Measurements from ENCODE around the gene SLC12A7.

SLC12A7 gene

DNA sequence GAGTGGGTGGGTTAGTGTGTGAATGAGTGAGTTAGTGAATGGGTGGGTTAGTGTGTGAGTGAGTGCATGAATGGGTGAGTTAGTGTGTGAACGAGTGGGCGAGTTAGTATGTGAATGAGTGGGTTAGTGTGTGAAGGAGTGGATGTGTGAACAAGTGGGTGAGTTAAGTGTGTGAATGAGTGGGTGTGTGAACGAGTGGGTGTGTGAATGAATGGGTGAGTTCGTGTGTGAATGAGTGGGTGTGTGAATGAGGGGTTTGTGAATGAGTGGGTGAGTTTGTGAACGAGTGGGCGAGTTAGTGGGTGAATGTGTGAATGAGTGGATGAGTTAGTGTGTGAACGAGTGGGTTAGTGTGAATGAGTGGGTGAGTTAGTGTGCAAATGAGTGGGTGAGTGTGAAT lies 69.2 kb downstream of the SLC12A7 start:
- peaks cover 29% of the 10 kb centered on the region for H3K4me1 Mint-ChIP-seq
- no peak for DNase-seq (ENCODE audit: low spot score in 2 of 2)
- H3K27ac Mint-ChIP-seq (ENCODE audit: low read depth): no peak overlapping the region
- H3K36me3 Mint-ChIP-seq (ENCODE audit: insufficient read depth): peaks cover 13% of the 10 kb centered on the region
- H3K9me3 Mint-ChIP-seq: peaks cover 63% of the 10 kb centered on the region
- no peaks in the 10 kb centered on the region for H3K27me3 Mint-ChIP-seq
- H3K4me3 Mint-ChIP-seq: no peak overlapping the region
- no peak for ATAC-seq (replicated peaks; ENCODE audit: extremely low read depth, poor library complexity, severe bottlenecking)

DNA sequence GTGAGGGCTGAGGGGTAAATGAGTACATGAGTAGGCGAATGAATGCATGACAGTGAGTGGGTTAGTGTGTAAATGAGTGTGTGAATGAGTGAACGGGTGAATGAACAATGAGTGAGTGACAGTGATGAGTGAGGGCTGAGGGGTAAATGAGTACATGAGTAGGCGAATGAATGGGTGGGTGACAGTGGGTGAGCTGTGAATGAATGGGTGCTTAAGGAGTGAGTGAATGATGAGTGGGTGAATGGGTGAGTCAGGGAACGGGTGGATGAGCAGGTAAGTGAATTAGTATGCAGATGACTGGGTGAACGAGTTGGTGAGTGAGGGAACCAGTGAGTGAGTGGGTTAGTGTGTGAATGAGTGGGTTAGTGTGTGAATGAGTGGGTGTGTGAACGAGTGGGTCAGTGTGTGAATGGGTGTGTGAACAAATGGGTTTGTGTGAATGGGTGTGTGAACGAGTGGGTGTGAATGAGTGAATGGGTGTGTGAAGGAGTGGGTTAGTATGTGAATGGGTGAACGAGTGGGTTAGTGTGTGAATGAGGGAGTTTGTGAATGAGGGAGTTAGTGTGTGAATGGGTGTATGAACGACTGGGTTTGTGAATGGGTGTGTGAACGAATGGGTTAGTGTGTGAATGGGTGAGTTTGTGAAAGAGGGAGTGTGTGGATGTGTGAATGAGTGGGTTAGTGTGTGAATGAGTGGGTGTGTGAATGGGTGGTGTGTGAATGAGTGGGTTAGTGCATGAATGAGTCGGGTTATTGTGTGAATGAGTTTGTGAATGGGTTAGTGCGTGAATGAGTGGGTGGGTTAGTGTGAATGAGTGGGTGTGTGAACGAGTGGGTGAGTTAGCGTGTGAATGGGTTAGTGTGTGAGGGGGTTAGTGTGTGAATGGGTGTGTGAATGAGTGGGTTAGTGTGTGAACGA lies 70.4 kb downstream of the SLC12A7 start:
- DNase-seq (ENCODE audit: low spot score in 2 of 2) (no peak), ATAC-seq (replicated peaks; ENCODE audit: extremely low read depth, poor library complexity, severe bottlenecking) (no peak)
- peaks cover 18% of the 10 kb centered on the region for H3K4me1 Mint-ChIP-seq
- H3K27me3 Mint-ChIP-seq: no peaks in the 10 kb centered on the region
- H3K9me3 Mint-ChIP-seq: peaks cover 52% of the 10 kb centered on the region
- no peak overlapping the region for H3K4me3 Mint-ChIP-seq
- peaks cover 11% of the 10 kb centered on the region for H3K36me3 Mint-ChIP-seq (ENCODE audit: insufficient read depth)
- no peak overlapping the region for H3K27ac Mint-ChIP-seq (ENCODE audit: low read depth)

DNA sequence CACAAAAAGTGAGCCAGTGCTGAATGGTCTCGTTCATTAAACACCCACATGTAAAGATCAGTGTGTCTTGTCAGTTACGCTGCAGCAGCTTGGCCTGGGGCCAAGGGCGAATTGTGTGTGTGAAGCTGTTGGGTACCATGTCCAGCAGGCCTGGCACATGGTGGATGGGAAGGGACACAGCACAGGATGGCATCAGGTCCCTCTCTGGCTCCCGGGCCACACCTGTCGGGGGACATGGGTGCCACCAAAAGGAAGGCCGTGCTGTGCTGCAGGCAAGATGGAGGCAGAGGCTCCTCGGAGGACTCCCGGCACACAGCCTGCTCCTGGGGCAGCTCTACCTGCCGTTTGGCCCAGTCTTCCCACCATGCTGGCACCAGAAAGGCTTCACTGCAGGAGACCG lies 71.3 kb downstream of the SLC12A7 start:
- H3K4me1 Mint-ChIP-seq: peaks cover 16% of the 10 kb centered on the region
- H3K4me3 Mint-ChIP-seq: no peak overlapping the region
- ATAC-seq (replicated peaks; ENCODE audit: extremely low read depth, poor library complexity, severe bottlenecking) (no peak), DNase-seq (ENCODE audit: low spot score in 2 of 2) (no peak)
- no peaks in the 10 kb centered on the region for H3K27me3 Mint-ChIP-seq
- no peak overlapping the region for H3K27ac Mint-ChIP-seq (ENCODE audit: low read depth)
- H3K9me3 Mint-ChIP-seq: peaks cover 42% of the 10 kb centered on the region
- peaks cover 6% of the 10 kb centered on the region for H3K36me3 Mint-ChIP-seq (ENCODE audit: insufficient read depth)

DNA sequence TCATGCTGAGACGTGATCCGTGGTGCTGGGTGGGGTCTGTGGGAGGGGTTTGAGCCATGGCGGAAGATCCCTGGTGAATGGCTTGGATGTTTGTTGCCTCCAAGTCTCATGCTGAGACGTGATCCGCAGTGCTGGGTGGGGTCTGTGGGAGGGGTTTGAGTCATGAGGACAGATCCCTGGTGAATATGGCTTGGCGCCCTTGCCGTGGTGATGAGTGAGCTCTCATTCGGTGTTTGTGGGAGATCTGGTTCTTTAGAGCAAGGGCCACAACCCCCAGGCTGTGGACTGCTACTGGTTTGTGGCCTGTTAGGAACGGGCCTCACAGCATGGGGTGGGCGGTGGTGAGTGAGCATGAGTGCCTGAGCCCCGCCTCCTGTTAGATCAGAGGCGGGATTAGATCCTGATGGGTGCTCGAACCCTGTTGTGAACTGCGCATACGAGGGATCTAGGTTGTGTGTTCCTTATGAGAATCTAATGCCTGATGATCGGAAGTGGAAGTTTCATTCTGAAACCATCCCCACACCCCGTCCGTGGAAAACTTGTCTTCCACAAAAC lies 72.1 kb downstream of the SLC12A7 start:
- Mint-ChIP-seq H3K4me1 (peaks cover 8% of the 10 kb centered on the region), H3K36me3 (ENCODE audit: insufficient read depth) (peaks cover 5% of the 10 kb centered on the region), H3K27ac (ENCODE audit: low read depth) (no peak overlapping the region)

DNA sequence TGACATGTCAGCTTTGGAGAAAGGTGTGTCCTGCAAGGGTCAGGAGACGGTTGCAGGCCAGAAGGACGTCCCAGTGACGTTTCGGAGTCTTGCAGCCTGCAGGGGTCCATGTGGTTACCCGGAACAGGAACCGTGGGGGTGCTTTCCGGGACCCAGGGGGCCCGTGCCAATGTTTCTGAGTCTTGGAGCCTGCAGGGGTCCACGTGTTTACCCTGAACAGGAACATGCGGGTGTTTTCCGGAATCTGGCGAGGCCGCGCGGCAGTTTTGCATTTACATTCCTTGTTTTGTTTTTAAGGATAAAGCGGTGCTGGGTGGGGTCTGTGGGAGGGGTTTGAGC lies 72.7 kb downstream of the SLC12A7 start:
- Mint-ChIP-seq H3K4me1 (peaks cover 5% of the 10 kb centered on the region), H3K36me3 (ENCODE audit: insufficient read depth) (peaks cover 5% of the 10 kb centered on the region), H3K4me3 (no peak overlapping the region), H3K9me3 (peaks cover 29% of the 10 kb centered on the region), H3K27ac (ENCODE audit: low read depth) (no peak overlapping the region), H3K27me3 (peaks cover under 1% of the 10 kb centered on the region)
- no peak for DNase-seq (ENCODE audit: low spot score in 2 of 2)
- no peak for ATAC-seq (replicated peaks; ENCODE audit: extremely low read depth, poor library complexity, severe bottlenecking)

More for the DNA sequence above, 72.1 kb downstream of the SLC12A7 start:
- DNase-seq (ENCODE audit: low spot score in 2 of 2) (no peak), ATAC-seq (replicated peaks; ENCODE audit: extremely low read depth, poor library complexity, severe bottlenecking) (no peak)
- Mint-ChIP-seq H3K9me3 (peaks cover 35% of the 10 kb centered on the region), H3K4me3 (no peak overlapping the region), H3K27me3 (no peaks in the 10 kb centered on the region)

DNA sequence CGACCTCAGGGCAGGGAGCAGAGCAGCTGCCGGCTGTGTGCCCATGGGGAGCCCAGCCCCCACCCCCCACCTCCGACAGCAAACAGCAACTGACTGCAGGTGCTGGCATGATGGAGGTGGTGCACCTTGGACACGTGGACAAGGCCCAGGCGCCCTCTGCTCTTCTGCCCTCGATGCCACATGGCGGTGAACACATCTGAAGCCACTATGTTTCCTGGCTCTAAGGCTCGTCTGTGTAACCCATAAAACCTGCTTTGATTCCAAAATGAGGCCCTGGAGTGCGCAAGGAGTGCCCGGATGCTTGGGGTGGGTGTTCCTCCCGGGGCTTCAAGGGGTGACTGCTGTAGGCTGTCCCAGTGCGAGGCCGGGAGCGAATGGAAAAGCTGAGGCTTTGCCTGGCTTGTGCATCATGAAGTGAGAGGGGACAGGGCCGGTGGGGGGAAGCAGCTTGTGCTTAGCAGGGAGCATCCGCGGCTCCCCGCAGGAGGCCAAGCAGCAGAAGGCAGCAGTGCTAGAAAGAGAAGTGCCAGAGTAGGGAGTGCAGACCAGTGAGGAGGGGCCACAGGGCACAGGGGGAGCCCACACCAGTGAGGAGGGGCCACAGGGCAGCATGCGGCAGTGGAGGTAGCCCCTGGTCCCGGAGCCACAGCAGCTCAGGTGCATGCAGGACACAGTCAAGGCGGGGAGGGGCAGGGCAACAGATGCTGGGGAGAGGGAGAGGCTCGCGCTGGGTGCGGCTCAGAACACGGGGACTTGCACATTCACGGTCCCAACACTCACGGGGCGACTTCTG lies 73.2 kb downstream of the SLC12A7 start:
- H3K4me3 Mint-ChIP-seq: no peak overlapping the region
- peaks cover 23% of the 10 kb centered on the region for H3K9me3 Mint-ChIP-seq
- no peak for ATAC-seq (replicated peaks; ENCODE audit: extremely low read depth, poor library complexity, severe bottlenecking)
- H3K27ac Mint-ChIP-seq (ENCODE audit: low read depth): no peak overlapping the region
- H3K36me3 Mint-ChIP-seq (ENCODE audit: insufficient read depth): peaks cover 3% of the 10 kb centered on the region
- H3K4me1 Mint-ChIP-seq: no peaks in the 10 kb centered on the region
- no peak for DNase-seq (ENCODE audit: low spot score in 2 of 2)
- H3K27me3 Mint-ChIP-seq: peaks cover 6% of the 10 kb centered on the region

DNA sequence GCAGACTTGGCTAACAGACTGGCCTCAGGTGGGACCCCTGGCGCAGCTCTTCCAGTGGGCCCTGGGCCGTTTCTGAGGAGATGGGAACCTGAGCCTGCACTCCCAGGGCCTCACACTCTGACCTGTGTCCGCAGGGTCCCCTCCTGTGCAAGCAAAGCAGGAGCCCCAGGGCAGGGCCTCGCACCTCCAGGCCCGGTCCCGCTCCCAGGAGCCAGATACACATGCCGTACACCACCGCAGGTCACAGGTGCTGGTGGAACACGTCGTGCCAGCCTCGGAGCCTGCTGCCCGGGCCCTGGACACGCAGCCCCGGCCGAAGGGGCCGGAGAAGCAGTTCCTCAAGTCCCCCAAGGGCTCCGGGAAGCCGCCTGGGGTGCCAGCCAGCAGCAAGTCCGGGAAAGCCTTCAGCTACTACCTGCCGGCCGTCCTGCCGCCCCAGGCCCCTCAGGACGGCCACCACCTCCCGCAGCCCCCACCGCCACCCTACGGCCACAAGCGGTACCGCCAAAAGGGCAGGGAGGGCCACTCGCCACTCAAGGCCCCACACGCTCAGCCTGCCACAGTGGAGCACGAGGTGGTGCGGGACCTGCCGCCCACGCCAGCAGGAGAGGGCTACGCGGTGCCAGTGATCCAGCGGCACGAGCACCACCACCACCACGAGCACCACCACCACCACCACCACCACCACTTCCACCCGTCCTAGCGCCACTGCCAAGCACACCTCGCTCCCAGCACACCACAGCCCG lies 74.0 kb downstream of the SLC12A7 start:
- DNase-seq (ENCODE audit: low spot score in 2 of 2): no peak
- no peaks in the 10 kb centered on the region for H3K4me1 Mint-ChIP-seq

DNA sequence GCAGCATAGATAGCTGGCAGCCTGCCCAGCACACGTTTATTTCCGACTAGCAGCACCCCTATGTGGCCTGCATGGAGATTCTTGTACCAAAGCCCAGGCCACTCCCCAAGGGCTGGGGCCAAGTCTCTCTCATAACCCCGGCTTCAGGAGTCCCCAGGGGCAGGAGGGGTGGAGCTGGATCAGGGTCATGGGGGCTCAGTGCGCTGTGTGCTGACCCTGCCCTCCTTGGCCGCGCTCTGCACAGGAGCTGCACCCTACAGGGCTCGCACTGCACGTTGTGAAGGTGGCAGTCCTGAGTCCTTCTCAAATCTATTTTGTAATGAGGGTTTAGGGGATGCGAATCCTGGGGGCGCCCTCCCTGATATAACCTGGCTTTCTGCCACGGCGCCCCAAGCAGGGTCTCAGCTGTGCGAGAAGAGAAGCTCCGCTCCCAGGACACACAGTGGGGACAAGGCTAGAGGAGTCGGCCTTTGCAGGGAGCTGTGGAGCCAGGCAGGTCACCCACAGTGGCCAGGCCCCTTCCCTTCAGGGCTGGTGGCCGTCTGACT lies 74.7 kb downstream of the SLC12A7 start:
- no peak overlapping the region for H3K27ac Mint-ChIP-seq (ENCODE audit: low read depth)
- no peak overlapping the region for H3K4me3 Mint-ChIP-seq
- H3K27me3 Mint-ChIP-seq: peaks cover 11% of the 10 kb centered on the region
- ATAC-seq (replicated peaks; ENCODE audit: extremely low read depth, poor library complexity, severe bottlenecking): no peak
- H3K4me1 Mint-ChIP-seq: no peaks in the 10 kb centered on the region
- peaks cover 9% of the 10 kb centered on the region for H3K9me3 Mint-ChIP-seq
- DNase-seq (ENCODE audit: low spot score in 2 of 2): no peak
- H3K36me3 Mint-ChIP-seq (ENCODE audit: insufficient read depth): no peaks in the 10 kb centered on the region

More for the DNA sequence above, 74.0 kb downstream of the SLC12A7 start:
- no peak overlapping the region for H3K27ac Mint-ChIP-seq (ENCODE audit: low read depth)
- no peak for ATAC-seq (replicated peaks; ENCODE audit: extremely low read depth, poor library complexity, severe bottlenecking)
- peaks cover 15% of the 10 kb centered on the region for H3K9me3 Mint-ChIP-seq
- peaks cover 7% of the 10 kb centered on the region for H3K27me3 Mint-ChIP-seq
- peaks cover 1% of the 10 kb centered on the region for H3K36me3 Mint-ChIP-seq (ENCODE audit: insufficient read depth)
- H3K4me3 Mint-ChIP-seq: no peak overlapping the region

DNA sequence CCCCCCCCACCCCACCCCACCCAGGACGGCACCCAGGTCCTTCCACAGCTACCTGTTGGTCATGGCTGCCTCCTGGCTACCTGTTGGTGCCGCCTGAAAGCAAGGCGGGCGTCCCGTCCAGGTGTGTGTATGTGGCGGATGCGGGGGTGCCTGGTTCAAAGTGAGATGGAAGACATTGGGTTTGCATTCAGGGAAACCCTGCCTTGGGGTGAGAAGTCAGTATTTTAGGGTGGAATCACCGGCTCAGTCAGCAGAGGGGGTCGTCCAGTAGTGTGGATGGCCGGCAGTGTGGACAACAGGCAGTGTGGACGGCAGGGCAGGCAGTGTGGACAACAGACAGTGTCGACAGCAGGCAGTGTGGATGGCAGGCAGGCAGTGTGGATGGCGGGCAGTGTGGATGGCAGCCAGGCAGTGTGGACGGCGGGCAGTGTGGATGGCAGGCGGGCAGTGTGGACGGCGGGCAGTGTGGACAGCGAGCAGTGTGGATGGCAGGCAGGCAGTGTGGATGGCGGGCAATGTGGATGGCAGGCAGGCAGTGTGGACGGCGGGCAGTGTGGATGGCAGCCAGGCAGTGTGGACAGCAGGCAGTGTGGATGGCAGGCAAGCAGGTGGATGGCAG lies 75.2 kb downstream of the SLC12A7 start:
- no peak for ATAC-seq (replicated peaks; ENCODE audit: extremely low read depth, poor library complexity, severe bottlenecking)

DNA sequence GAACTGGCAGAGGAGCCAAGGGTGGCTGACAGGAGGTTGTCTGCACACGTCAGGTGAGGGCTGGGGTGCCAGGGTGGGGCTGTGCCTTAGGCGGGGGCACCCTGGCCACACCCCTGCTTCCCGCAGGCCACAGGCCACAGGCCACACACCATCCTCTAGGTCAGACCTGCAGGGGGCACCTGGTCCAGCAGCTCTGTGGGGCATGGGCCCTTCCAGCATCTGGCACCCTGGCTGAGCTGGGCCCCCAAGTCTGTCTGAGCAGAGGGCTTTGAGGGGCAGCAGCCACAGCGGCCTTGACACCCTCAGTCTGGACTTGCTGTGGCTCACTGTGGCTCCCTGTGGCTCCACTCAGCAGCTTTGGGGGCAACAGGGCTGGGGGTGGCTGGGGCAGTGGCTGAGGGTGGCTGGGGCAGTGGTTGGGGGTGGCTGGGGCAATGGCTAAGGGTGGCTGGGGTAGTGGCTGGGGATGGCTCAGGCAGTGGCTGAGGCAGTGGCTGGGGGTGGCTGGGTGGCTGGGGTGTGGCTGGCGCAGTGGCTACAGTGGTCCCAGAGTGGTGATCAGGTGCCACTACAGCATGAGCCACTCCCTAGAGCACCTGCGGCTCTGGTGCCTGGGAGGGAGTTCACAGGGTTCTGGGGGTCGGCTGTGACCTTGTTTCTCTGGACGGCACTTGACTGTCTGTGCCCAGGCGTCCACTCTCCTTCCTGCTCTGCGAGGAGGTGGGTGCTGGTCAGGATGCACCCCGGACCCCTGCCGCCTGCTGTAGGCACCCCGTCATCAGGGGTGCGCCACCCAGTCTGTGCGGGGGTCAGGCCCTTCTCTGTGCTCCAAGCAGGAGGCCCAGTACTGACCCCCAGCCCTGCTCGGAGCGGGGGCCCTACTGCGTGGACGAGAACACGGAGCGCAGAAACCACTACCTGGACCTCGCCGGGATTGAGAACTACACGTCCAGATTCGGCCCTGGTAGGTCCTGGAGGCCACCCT lies 76.2 kb downstream of the SLC12A7 start:
- Mint-ChIP-seq H3K9me3 (no peaks in the 10 kb centered on the region), H3K27me3 (peaks cover 17% of the 10 kb centered on the region), H3K4me1 (no peaks in the 10 kb centered on the region), H3K4me3 (no peak overlapping the region), H3K27ac (ENCODE audit: low read depth) (no peak overlapping the region), H3K36me3 (ENCODE audit: insufficient read depth) (no peaks in the 10 kb centered on the region)
- DNase-seq (ENCODE audit: low spot score in 2 of 2) (no peak), ATAC-seq (replicated peaks; ENCODE audit: extremely low read depth, poor library complexity, severe bottlenecking) (no peak)

More for the DNA sequence above, 75.2 kb downstream of the SLC12A7 start:
- Mint-ChIP-seq H3K27ac (ENCODE audit: low read depth) (no peak overlapping the region), H3K27me3 (peaks cover 16% of the 10 kb centered on the region), H3K9me3 (peaks cover 3% of the 10 kb centered on the region), H3K4me1 (no peaks in the 10 kb centered on the region), H3K36me3 (ENCODE audit: insufficient read depth) (no peaks in the 10 kb centered on the region), H3K4me3 (no peak overlapping the region)
- no peak for DNase-seq (ENCODE audit: low spot score in 2 of 2)

DNA sequence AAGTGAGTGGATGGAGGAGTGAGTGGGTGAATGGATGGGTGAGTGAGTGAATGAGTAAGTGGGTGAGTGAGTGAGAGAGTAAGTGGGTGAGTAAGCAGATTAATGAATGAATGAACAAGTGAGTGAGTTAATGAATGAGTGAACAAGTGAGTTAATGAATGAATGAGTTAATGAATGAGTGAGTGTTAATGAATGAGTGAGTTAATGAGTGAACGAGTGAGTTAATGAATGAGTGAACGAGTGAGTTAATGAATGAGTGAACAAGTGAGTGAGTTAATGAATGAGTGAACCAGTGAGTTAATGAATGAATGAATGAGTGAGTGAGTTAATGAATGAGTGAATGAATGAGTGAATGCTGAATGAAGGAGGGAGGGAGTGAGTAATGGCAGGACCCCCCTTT lies 76.9 kb downstream of the SLC12A7 start:
- H3K27ac Mint-ChIP-seq (ENCODE audit: low read depth): no peak overlapping the region
- peaks cover 17% of the 10 kb centered on the region for H3K27me3 Mint-ChIP-seq
- no peak for DNase-seq (ENCODE audit: low spot score in 2 of 2)
- ATAC-seq (replicated peaks; ENCODE audit: extremely low read depth, poor library complexity, severe bottlenecking): no peak
- H3K4me3 Mint-ChIP-seq: no peak overlapping the region
- no peaks in the 10 kb centered on the region for H3K36me3 Mint-ChIP-seq (ENCODE audit: insufficient read depth)
- H3K9me3 Mint-ChIP-seq: no peaks in the 10 kb centered on the region
- H3K4me1 Mint-ChIP-seq: no peaks in the 10 kb centered on the region
